Measurements from ENCODE around the gene CD44.

GRCh38 chr11:35131886-35132285 is 7.1 kb upstream of the CD44 start:
- no peak for TF ChIP-seq ELF1 (IDR thresholded peaks at IDR 0.05)
- TF ChIP-seq CTCF (IDR thresholded peaks at IDR 0.05): no peak
